ENCODE data around the gene DOCK4. TPM values are rescaled to one million over a fixed set of nuclear protein-coding genes. Genes with fewer than 3 reads are reported as not detected.

DOCK4 gene, protein sequence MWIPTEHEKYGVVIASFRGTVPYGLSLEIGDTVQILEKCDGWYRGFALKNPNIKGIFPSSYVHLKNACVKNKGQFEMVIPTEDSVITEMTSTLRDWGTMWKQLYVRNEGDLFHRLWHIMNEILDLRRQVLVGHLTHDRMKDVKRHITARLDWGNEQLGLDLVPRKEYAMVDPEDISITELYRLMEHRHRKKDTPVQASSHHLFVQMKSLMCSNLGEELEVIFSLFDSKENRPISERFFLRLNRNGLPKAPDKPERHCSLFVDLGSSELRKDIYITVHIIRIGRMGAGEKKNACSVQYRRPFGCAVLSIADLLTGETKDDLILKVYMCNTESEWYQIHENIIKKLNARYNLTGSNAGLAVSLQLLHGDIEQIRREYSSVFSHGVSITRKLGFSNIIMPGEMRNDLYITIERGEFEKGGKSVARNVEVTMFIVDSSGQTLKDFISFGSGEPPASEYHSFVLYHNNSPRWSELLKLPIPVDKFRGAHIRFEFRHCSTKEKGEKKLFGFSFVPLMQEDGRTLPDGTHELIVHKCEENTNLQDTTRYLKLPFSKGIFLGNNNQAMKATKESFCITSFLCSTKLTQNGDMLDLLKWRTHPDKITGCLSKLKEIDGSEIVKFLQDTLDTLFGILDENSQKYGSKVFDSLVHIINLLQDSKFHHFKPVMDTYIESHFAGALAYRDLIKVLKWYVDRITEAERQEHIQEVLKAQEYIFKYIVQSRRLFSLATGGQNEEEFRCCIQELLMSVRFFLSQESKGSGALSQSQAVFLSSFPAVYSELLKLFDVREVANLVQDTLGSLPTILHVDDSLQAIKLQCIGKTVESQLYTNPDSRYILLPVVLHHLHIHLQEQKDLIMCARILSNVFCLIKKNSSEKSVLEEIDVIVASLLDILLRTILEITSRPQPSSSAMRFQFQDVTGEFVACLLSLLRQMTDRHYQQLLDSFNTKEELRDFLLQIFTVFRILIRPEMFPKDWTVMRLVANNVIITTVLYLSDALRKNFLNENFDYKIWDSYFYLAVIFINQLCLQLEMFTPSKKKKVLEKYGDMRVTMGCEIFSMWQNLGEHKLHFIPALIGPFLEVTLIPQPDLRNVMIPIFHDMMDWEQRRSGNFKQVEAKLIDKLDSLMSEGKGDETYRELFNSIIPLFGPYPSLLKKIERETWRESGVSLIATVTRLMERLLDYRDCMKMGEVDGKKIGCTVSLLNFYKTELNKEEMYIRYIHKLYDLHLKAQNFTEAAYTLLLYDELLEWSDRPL (N-terminal part only)
- 87.1 and 183 TPM in 2 replicates for total RNA-seq

DNA sequence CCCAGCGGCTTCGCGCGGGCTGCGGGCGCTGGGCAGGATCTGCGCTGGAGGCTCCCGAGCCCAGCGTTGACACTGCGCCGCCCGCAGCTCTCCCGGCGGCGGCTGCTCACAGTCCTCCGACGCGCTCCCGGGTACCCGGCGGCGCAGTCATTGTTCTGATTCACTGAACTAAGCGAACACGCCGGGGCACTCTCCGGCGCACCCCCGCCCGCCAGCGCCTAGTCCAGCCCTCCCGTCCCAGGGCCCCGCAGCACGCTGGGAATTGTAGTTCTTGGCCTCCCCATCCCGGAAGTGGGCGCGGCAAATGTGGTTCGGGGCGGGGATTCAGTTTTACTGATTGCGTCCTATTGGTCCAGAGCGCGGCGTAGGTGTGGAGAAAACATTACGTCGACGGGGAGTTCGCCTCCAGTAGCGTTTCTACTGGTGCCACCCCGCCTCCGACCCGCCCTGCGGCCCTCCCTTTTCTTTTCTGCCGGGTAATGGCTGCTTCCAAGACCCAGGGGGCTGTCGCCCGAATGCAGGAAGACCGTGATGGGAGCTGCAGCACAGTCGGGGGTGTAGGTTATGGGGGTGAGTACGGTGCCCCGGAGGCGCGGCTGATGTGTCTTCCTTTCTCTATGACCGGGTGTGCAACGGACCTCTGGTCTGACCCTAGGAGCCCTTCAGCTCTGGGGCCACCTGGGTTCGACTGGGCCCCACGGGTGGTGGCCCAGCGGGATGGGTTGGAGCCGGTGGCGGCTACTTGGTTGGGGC, at the start of gene DOCK4, which contains the start of gene ZNF277:
TSS of gene DOCK4 (minus strand) at position 162 of the 753 bp plus-strand sequence. CDS start 261 bp downstream, outside the sequence.
TSS of gene ZNF277 (plus strand) at position 458 of the 753 bp plus-strand sequence. CDS start at position 480, 22 bp downstream.

Other genes with a start within 250 kb of the DOCK4 start
- gene ZNF277, start 296 bp upstream of the DOCK4 start, total RNA-seq, result 34.2 and 35.2 TPM in 2 replicates
- 25.7 and 52.5 TPM in 2 replicates for gene IFRD1, start 244.1 kb upstream of the DOCK4 start, total RNA-seq